HG03521 (cell line): ENCODE data around the gene PIGW.
"Not testable (repeated sequence)": the region's sequence is repeated elsewhere in the genome, so short reads cannot be mapped to it uniquely, and the experiment has no call there.

Source experiments
- ATAC-seq: cut with Tn5 transposase; IDR thresholded peaks from one replicate; pipeline ENCODE4 v1.9.1; 2021; ENCODE audit warnings: mild to moderate bottlenecking, moderate library complexity; ENCODE audit not compliant: unreplicated experiment

PIGW gene

GRCh38 chr17:36507266-36507665 lies 27.5 kb upstream of the PIGW start:
- ATAC-seq = no peak

GRCh38 chr17:36508439-36508838 lies 26.3 kb upstream of the PIGW start:
- ATAC-seq = not testable (repeated sequence)

- no peak for ATAC-seq
Observed at GRCh38 chr17:36509272-36509985, 25.4 kb upstream of the PIGW start.

GRCh38 chr17:36510636-36511035 lies 24.2 kb upstream of the PIGW start:
- no peak for ATAC-seq

- ATAC-seq = no peak
Observed at GRCh38 chr17:36511216-36511615, 23.6 kb upstream of the PIGW start.

- no peak for ATAC-seq
Observed at GRCh38 chr17:36512641-36513040, 22.1 kb upstream of the PIGW start.

- no peak for ATAC-seq
Observed at GRCh38 chr17:36514856-36515255, 19.9 kb upstream of the PIGW start.

GRCh38 chr17:36515837-36516236 lies 18.9 kb upstream of the PIGW start:
- ATAC-seq = no peak

GRCh38 chr17:36523113-36523512 lies 11.7 kb upstream of the PIGW start:
- no peak for ATAC-seq

GRCh38 chr17:36524428-36524876 lies 10.3 kb upstream of the PIGW start:
- ATAC-seq = no peak

- ATAC-seq = no peak
Observed at GRCh38 chr17:36525113-36525512, 9.7 kb upstream of the PIGW start.

GRCh38 chr17:36525888-36526287 lies 8.9 kb upstream of the PIGW start:
- ATAC-seq = no peak

- no peak for ATAC-seq
Observed at GRCh38 chr17:36527621-36528250, 7.1 kb upstream of the PIGW start.

- no peak for ATAC-seq
Observed at GRCh38 chr17:36529121-36529520, 5.7 kb upstream of the PIGW start.

- no peak for ATAC-seq
Observed at GRCh38 chr17:36532435-36532975, 2.3 kb upstream of the PIGW start.

GRCh38 chr17:36533935-36534839 lies 600 bp upstream of the PIGW start:
- ATAC-seq = peak; percentile 13

GRCh38 chr17:36535669-36536081 lies 888 bp downstream of the PIGW start:
- peak; percentile 6 for ATAC-seq

- ATAC-seq = no peak
Observed at GRCh38 chr17:36540696-36541095, 5.9 kb downstream of the PIGW start.

GRCh38 chr17:36542755-36543154 lies 8.0 kb downstream of the PIGW start:
- ATAC-seq = no peak

- no peak for ATAC-seq
Observed at GRCh38 chr17:36544044-36544306, 9.2 kb downstream of the PIGW start.

GRCh38 chr17:36544307-36545076 lies 9.7 kb downstream of the PIGW start, which contains the start of gene GGNBP2:
Gene GGNBP2 (plus strand): TSS chr17:36544919. CDS start chr17:36545725, 806 bp downstream.
- ATAC-seq = peak; percentile 45
